Ishikawa (cell line): Measurements from ENCODE around the gene STXBP5.

Experiments used
- CEBPB ChIP-seq: IDR thresholded peaks from 2 replicates; pipeline ENCODE4 v1.6.1; 2012
- CREB1 ChIP-seq: IDR thresholded peaks from 2 replicates; pipeline ENCODE4 v1.6.1; 2012; ENCODE audit warnings: low read depth
- EGR1 ChIP-seq: IDR thresholded peaks from 2 replicates; pipeline ENCODE4 v1.6.1; 2012
- EP300 ChIP-seq: IDR thresholded peaks from 2 replicates; pipeline ENCODE4 v1.6.1; 2012; ENCODE audit warnings: borderline replicate concordance
- FOXM1 ChIP-seq: IDR thresholded peaks from 2 replicates; pipeline ENCODE4 v1.6.1; 2012; ENCODE audit warnings: low read depth, borderline replicate concordance
- RAD21 ChIP-seq: IDR thresholded peaks from 2 replicates; pipeline ENCODE4 v1.6.1; 2012; ENCODE audit warnings: low read depth
- REST ChIP-seq: IDR thresholded peaks from 2 replicates; pipeline ENCODE4 v1.6.1; 2012; ENCODE audit warnings: low read depth, mild to moderate bottlenecking
- TAF1 ChIP-seq: IDR thresholded peaks from 2 replicates; pipeline ENCODE4 v1.6.1; 2012; ENCODE audit warnings: low read depth, mild to moderate bottlenecking
- TCF12 ChIP-seq: IDR thresholded peaks from 2 replicates; pipeline ENCODE4 v1.6.1; 2012; ENCODE audit warnings: low read depth
- TEAD4 ChIP-seq: IDR thresholded peaks from 2 replicates; pipeline ENCODE4 v1.6.1; 2012
- YY1 ChIP-seq: IDR thresholded peaks from 2 replicates; pipeline ENCODE4 v1.6.1; 2012; ENCODE audit warnings: low read depth
- ZBTB7A ChIP-seq: IDR thresholded peaks from 2 replicates; pipeline ENCODE4 v1.6.1; 2012; ENCODE audit warnings: low read depth
- TF ChIP-seq, protein P1 (sequence below): IDR thresholded peaks from 2 replicates; pipeline ENCODE4 v1.6.1; 2012

DNA sequence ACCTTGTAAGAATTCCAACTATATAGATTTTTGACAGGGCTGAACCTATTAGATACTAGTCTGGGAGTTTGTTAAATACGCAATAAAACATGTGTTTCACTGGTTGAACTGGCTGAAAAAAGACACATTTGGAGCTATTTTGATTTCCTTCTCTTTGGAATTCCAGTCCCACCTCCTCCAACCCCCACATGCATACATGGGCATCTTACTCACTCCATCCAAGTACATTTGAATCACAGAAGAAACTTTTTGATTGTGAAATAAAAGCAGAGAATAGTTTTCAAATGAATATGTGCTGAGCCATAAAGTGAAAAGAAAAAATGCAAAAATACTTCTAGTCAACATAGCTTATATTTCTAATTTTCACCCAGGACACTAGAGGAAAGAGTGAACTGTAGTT, 33.9 kb upstream of the STXBP5 start:
- no peak for TF ChIP-seq EP300
- TF ChIP-seq TAF1, result no peak
- TF ChIP-seq ZBTB7A, result no peak
- TF ChIP-seq REST, result no peak
- no peak for TF ChIP-seq CREB1
- no peak for TF ChIP-seq YY1
- TF ChIP-seq, protein P1, sequence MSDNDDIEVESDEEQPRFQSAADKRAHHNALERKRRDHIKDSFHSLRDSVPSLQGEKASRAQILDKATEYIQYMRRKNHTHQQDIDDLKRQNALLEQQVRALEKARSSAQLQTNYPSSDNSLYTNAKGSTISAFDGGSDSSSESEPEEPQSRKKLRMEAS, result no peak
- no peak for TF ChIP-seq TCF12
- TF ChIP-seq EGR1, result no peak
- no peak for TF ChIP-seq CEBPB
- no peak for TF ChIP-seq RAD21
- no peak for TF ChIP-seq TEAD4
- no peak for TF ChIP-seq FOXM1
